K562 (cell line): ENCODE measurements around the gene PCBP2. TPM values are rescaled to one million over a fixed set of nuclear protein-coding genes. Genes with fewer than 3 reads are reported as not detected.

Experiments used
- ATAC-seq: fragments of 200-7000 bp; cut with Tn5 transposase; 3 replicates; pipeline ENCODE4 v1.9.1; 2020; ENCODE audit warnings: moderate library complexity
- BruUV-seq: library from RNA; stranded (reverse); fragments of 400-500 nt; replicated peaks from 2 replicates; lab custom pipeline; 2021; lab: Mats Ljungman, UMichigan
- CTCF ChIA-PET: fragments of 300-600 bp; formaldehyde crosslinking; extraction: SDS; loops from one replicate; lab custom pipeline; 2021; ENCODE audit warnings: low intra/inter-chr PET ratio; lab: Yijun Ruan, JAX
- POLR2A ChIA-PET: fragments of 300-600, 350-650 bp; sonication (Branson Sonifier 250); formaldehyde crosslinking; extraction: SDS; loops from one replicate; lab custom pipeline; 2021; ENCODE audit warnings: antibody characterized with exemption, inconsistent platforms; lab: Yijun Ruan, JAX
- DNase-seq, 4 experiments: peaks; one replicate each; pipeline versions ENCODE4 v3.0.0 to v3.0.0-alpha.2; 2011 to 2018; ENCODE audit warnings: low spot score in 3 of 4, mixed read lengths in 3 of 4; ENCODE audit errors: extremely low read depth in 1 of 4
- FAIRE-seq: peaks from 2 replicates; lab custom pipeline; 2011; peaks lifted over from hg19 to GRCh38; lab: Jason Lieb, UNC
- H2AFZ ChIP-seq: 2 replicates; pipeline ENCODE4 v1.6.0; 2011; ENCODE audit warnings: low read depth, low read length, control low read depth, inconsistent platforms
- H3K27ac ChIP-seq: fragments of 200-600 bp; 3 replicates; pipeline ENCODE4 v1.8.0; 2011; ENCODE audit warnings: low read depth, mild to moderate bottlenecking, control low read depth, inconsistent platforms, low read length, moderate library complexity, mixed read lengths; ENCODE audit errors: extremely low read depth
- H3K27me3 ChIP-seq, 2 experiments: fragments of 300-600 bp in 1 of 2; 2 replicates in 1 of 2; 3 replicates in 1 of 2; pipeline versions ENCODE4 v1.6.0 to v1.8.0; 2011; ENCODE audit warnings: inconsistent platforms in 2 of 2, low read length in 2 of 2, mild to moderate bottlenecking in 1 of 2, mixed read lengths in 1 of 2, moderate library complexity in 1 of 2; ENCODE audit not compliant: control insufficient read depth in 2 of 2, insufficient read depth in 2 of 2
- H3K36me3 ChIP-seq: fragments of 300-600 bp; 3 replicates; pipeline ENCODE4 v1.8.0; 2011; ENCODE audit warnings: mild to moderate bottlenecking, low read length, inconsistent platforms; ENCODE audit not compliant: control insufficient read depth, insufficient read depth
- H3K4me1 ChIP-seq, 2 experiments: fragments of 200-600 bp in 1 of 2; replicated peaks in 1 of 2; 2 replicates in 1 of 2; 3 replicates in 1 of 2; pipeline versions ENCODE4 v1.5.1 to v1.8.0; 2011; ENCODE audit warnings: inconsistent platforms in 2 of 2, low read length in 2 of 2, mild to moderate bottlenecking in 1 of 2, mixed read lengths in 1 of 2, moderate library complexity in 1 of 2; ENCODE audit not compliant: control insufficient read depth in 2 of 2, insufficient read depth in 2 of 2
- H3K4me2 ChIP-seq: 2 replicates; pipeline ENCODE4 v1.6.1; 2011; ENCODE audit warnings: low read length, control low read depth, inconsistent platforms, mixed read lengths; ENCODE audit not compliant: insufficient read depth
- H3K4me3 ChIP-seq: fragments of 200-600 bp; sonication (generic), shearing (Covaris generic); 2 replicates; pipeline ENCODE4 v1.5.1; 2016; ENCODE audit warnings: control low read depth, inconsistent platforms
- H3K79me2 ChIP-seq: fragments of 200-600 bp; 3 replicates; pipeline ENCODE4 v1.8.0; 2011; ENCODE audit warnings: low read length, inconsistent platforms; ENCODE audit not compliant: control insufficient read depth, insufficient read depth
- H3K9ac ChIP-seq, 2 experiments: 2 replicates each; pipeline versions ENCODE4 v1.6.0 to v1.6.1; 2011; ENCODE audit warnings: low read depth in 2 of 2, low read length in 2 of 2, control low read depth in 1 of 2, inconsistent platforms in 1 of 2, mild to moderate bottlenecking in 1 of 2, mixed read lengths in 1 of 2; ENCODE audit not compliant: insufficient read depth in 1 of 2
- H3K9me1 ChIP-seq: one replicate; pipeline ENCODE4 v1.6.0; 2011; ENCODE audit warnings: inconsistent platforms, mild to moderate bottlenecking, low read length, moderate library complexity; ENCODE audit not compliant: control insufficient read depth, insufficient read depth
- H3K9me3 ChIP-seq: replicated peaks from 2 replicates; pipeline ENCODE4 v1.5.1; 2011; ENCODE audit warnings: low read depth, low read length, inconsistent platforms; ENCODE audit not compliant: control insufficient read depth, insufficient read depth
- H4K20me1 ChIP-seq: replicated peaks from 2 replicates; pipeline ENCODE4 v1.6.1; 2011; ENCODE audit warnings: low read length, inconsistent platforms, mixed read lengths; ENCODE audit not compliant: control insufficient read depth, insufficient read depth
- DACH1 ChIP-seq: fragments of 450-650 bp; IDR thresholded peaks from 2 replicates; pipeline ENCODE4 v1.6.1; 2018; ENCODE audit not compliant: partially characterized antibody
- HMGN3 ChIP-seq: IDR thresholded peaks from 2 replicates; pipeline ENCODE4 v1.6.1; 2011; ENCODE audit warnings: borderline replicate concordance, low read depth, mild to moderate bottlenecking, mixed read lengths, low read length; ENCODE audit not compliant: insufficient read length; ENCODE audit errors: extremely low read depth
- MAFK ChIP-seq: IDR thresholded peaks from 2 replicates; pipeline ENCODE4 v1.6.1; 2011; ENCODE audit warnings: low read length, improper control_type of control experiment
- PHB ChIP-seq: fragments of 250-450 bp; sonication (Bioruptor Pico); IDR thresholded peaks from 2 replicates; pipeline ENCODE4 v1.5.0; 2021
- ZNF23 ChIP-seq: fragments of 250-450 bp; sonication (Bioruptor Pico); IDR thresholded peaks from 2 replicates; pipeline ENCODE4 v1.4.0; 2020; ENCODE audit warnings: mild to moderate bottlenecking
- ZNF384 ChIP-seq: IDR thresholded peaks from 2 replicates; pipeline ENCODE4 v1.6.1; 2012; ENCODE audit warnings: low read depth, low read length, improper control_type of control experiment
- WGBS: fragments of 100-300 bp; shearing (Covaris generic); methylation state at CpG from one replicate; pipeline ENCODE4 v1.1.6; 2016; ENCODE audit warnings: low coverage, mixed read lengths; ENCODE audit not compliant: insufficient coverage; ENCODE audit errors: missing lambda C conversion rate; 5-methylcytosine and 5-hydroxymethylcytosine counted together
- in situ Hi-C: fragments of 300-500 bp; cut with MboI; formaldehyde crosslinking; loops from 4 replicates; pipeline ENCODE4 v1.15.0; 2018; ENCODE audit warnings: inconsistent platforms, mixed read lengths
- intact Hi-C: fragments of 100-400 bp; cut with micrococcal nuclease; formaldehyde crosslinking; loops from 2 replicates; pipeline ENCODE4 v1.14.2; 2022
- polyA plus RNA-seq, 8 experiments: library from polyadenylated mRNA; depleted of rRNA in 4 of 8; stranded (reverse) in 5 of 8; unstranded in 3 of 8; fragments of >200 nt; fragmentation: Nextera tagmentation in 2 of 8; fragmentation: Illumina TruSeq in 1 of 8; extraction: Ambion mirVana in 2 of 8; extraction: Trizol in 1 of 8; gene quantifications; 2 replicates each; pipeline versions ENCODE4 v1.2.1 to v1.2.3, GENCODE V29; 2011 to 2014; ENCODE audit warnings: inconsistent platforms in 1 of 8, missing spikeins in 1 of 8
- total RNA-seq, 7 experiments: library from RNA; depleted of rRNA in 6 of 7; stranded (reverse); fragments of >200 nt in 6 of 7; fragmentation: Illumina TruSeq in 2 of 7; extraction: Trizol in 2 of 7; gene quantifications; 2 replicates each; pipeline versions ENCODE4 v1.2.1 to v1.2.3, GENCODE V29; 2011 to 2021; ENCODE audit warnings: low replicate concordance in 1 of 7
- TF ChIP-seq, protein P1 (sequence below), 2 experiments: fragments of 450-650 bp in 1 of 2; IDR thresholded peaks; 2 replicates each; pipeline ENCODE4 v1.6.1; 2011 to 2017; ENCODE audit warnings: low read depth in 2 of 2, antibody characterized with exemption in 1 of 2, borderline replicate concordance in 1 of 2, low read length in 1 of 2, mild to moderate bottlenecking in 1 of 2, mixed read lengths in 1 of 2; ENCODE audit not compliant: control insufficient read depth in 1 of 2
- TF ChIP-seq, protein P2 (sequence below): fragments of 250-450 bp; sonication (Bioruptor Pico); IDR thresholded peaks from 2 replicates; pipeline ENCODE4 v1.8.0; 2022; ENCODE audit warnings: inconsistent platforms
- TF ChIP-seq, protein P3 (sequence below): fragments of 450-650 bp; formaldehyde crosslinking; IDR thresholded peaks from 2 replicates; pipeline ENCODE4 v1.4.0; 2020; ENCODE audit warnings: mild to moderate bottlenecking, moderate library complexity
- TF ChIP-seq, protein P4 (sequence below): fragments of 450-650 bp; IDR thresholded peaks from 2 replicates; pipeline ENCODE4 v1.7.1; 2018; ENCODE audit warnings: mild to moderate bottlenecking, low read depth; ENCODE audit not compliant: partially characterized antibody

Gene PCBP2
- total and polyA plus RNA-seq, 9 of the 15 experiments (the other 6 are each of a cell fraction or from before 2014, with no cell fraction given): 137 to 831 (median 328) TPM

DNA sequence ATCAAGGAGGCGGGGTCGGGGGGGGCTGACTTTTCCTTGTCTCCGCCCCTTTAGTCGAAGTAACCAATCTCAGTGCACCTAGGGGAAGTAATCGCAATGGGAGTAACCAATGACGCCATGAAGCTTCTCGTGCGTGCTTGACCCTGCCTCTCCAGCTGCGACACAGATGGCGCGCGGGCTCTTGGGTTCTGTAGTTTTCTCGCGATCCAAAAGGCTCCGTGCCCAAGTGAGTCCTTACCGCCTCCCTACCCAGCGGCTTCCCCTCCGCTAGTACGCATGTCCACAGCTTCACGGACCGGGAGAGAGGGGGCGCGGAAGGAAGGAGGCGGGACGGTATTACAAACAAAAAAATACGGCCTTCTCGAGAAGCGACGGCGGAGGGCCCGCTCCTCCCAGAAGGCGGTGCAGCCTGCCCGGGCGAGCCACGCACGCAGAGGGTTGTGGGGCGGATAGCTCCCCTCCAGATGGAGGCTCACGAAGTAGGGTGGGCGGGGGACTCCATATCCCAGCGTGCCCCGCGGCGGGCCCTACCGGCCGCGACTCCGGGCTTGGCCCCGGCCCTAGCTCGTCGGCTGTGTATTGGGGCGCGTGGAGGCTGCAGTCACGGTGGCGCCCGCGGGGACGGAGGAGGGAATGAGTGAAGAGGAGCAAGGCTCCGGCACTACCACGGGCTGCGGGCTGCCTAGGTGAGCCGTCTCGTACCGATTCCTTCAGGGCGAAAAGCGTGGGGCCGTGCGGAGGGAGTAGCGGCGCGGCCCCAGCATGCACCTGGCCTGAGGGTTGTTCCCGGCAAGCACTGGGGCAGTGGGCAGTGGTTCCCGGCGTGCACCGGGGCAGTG, 49.1 kb downstream of the PCBP2 start, which contains the start of gene TARBP2:
Gene TARBP2, plus strand, starts transcription at position 508 of the 839 bp plus-strand sequence. Its CDS starts 126 bp downstream, at position 634.
- no TSS peak for BruUV-seq
- peaks cover 27% of the 10 kb centered on the region for H3K79me2 ChIP-seq
- FAIRE-seq: peak; percentile 100
- H3K9me3 ChIP-seq: no peaks in the 10 kb centered on the region
- H3K27ac ChIP-seq: peak within 1 kb of the TSS; percentile 97
- no peaks in the 10 kb centered on the region for H3K27me3 ChIP-seq
- H4K20me1 ChIP-seq: no peaks in the 10 kb centered on the region
- H2AFZ ChIP-seq: peak within 1 kb of the TSS; percentile 99
- peak within 1 kb of the TSS; percentile 100 for H3K4me2 ChIP-seq
- peaks cover 29% of the 10 kb centered on the region; the same call in 2 of the 3 replicates for H3K36me3 ChIP-seq
- peak; percentile 85 to 98 (median 88) for DNase-seq
- POLR2A ChIA-PET: interaction anchor here (0.6 to 2.7 kb wide), 44 partner anchors 10 to 422 kb away, joined by 3 to 24 read pairs (median 4); partner anchors contain the start of genes AAAS, PFDN5, SP1 and SPRYD3
- intact Hi-C loops: loop anchor here (1.0 to 10.0 kb wide), 2 partner anchors 176 to 436 kb away; no protein-coding TSS in a partner anchor
- H3K9me1 ChIP-seq: no peaks in the 10 kb centered on the region
- CTCF ChIA-PET: interaction anchor here (1.4 kb wide), 1 partner anchor 176 kb away, joined by 3 read pairs; no protein-coding TSS in a partner anchor
- H3K9ac ChIP-seq: peak within 1 kb of the TSS; percentile 97 to 99
- in situ Hi-C loops: loop anchor here (10.0 kb wide), 1 partner anchor 176 kb away; the partner anchor contains the start of gene AAAS
- under 1% methylated on average over 65 of the region's 74 CpGs for WGBS
- ATAC-seq: peak; percentile 86
- peaks cover 33 to 47% of the 10 kb centered on the region in 2 experiments; a peak in 4 of 5 replicates for H3K4me1 ChIP-seq
- peak within 1 kb of the TSS; percentile 79 for H3K4me3 ChIP-seq
- TF ChIP-seq DACH1: peak; percentile 22
- TF ChIP-seq MAFK: no peak
- no peak for TF ChIP-seq ZNF384
- TF ChIP-seq, protein P1, sequence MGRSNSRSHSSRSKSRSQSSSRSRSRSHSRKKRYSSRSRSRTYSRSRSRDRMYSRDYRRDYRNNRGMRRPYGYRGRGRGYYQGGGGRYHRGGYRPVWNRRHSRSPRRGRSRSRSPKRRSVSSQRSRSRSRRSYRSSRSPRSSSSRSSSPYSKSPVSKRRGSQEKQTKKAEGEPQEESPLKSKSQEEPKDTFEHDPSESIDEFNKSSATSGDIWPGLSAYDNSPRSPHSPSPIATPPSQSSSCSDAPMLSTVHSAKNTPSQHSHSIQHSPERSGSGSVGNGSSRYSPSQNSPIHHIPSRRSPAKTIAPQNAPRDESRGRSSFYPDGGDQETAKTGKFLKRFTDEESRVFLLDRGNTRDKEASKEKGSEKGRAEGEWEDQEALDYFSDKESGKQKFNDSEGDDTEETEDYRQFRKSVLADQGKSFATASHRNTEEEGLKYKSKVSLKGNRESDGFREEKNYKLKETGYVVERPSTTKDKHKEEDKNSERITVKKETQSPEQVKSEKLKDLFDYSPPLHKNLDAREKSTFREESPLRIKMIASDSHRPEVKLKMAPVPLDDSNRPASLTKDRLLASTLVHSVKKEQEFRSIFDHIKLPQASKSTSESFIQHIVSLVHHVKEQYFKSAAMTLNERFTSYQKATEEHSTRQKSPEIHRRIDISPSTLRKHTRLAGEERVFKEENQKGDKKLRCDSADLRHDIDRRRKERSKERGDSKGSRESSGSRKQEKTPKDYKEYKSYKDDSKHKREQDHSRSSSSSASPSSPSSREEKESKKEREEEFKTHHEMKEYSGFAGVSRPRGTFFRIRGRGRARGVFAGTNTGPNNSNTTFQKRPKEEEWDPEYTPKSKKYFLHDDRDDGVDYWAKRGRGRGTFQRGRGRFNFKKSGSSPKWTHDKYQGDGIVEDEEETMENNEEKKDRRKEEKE (IDR thresholded peaks at IDR 0.05; ENCODE audit: borderline replicate concordance in 1 of 2, control insufficient read depth in 1 of 2, low read depth in 2 of 2, low read length in 1 of 2): no peak
- TF ChIP-seq, protein P2, sequence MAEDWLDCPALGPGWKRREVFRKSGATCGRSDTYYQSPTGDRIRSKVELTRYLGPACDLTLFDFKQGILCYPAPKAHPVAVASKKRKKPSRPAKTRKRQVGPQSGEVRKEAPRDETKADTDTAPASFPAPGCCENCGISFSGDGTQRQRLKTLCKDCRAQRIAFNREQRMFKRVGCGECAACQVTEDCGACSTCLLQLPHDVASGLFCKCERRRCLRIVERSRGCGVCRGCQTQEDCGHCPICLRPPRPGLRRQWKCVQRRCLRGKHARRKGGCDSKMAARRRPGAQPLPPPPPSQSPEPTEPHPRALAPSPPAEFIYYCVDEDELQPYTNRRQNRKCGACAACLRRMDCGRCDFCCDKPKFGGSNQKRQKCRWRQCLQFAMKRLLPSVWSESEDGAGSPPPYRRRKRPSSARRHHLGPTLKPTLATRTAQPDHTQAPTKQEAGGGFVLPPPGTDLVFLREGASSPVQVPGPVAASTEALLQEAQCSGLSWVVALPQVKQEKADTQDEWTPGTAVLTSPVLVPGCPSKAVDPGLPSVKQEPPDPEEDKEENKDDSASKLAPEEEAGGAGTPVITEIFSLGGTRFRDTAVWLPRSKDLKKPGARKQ: no peak
- TF ChIP-seq PHB (CRISPR knock-in tag): no peak
- TF ChIP-seq, protein P3, sequence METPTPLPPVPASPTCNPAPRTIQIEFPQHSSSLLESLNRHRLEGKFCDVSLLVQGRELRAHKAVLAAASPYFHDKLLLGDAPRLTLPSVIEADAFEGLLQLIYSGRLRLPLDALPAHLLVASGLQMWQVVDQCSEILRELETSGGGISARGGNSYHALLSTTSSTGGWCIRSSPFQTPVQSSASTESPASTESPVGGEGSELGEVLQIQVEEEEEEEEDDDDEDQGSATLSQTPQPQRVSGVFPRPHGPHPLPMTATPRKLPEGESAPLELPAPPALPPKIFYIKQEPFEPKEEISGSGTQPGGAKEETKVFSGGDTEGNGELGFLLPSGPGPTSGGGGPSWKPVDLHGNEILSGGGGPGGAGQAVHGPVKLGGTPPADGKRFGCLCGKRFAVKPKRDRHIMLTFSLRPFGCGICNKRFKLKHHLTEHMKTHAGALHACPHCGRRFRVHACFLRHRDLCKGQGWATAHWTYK (CRISPR knock-in tag): peak; percentile 100
- peak; percentile 71 for TF ChIP-seq HMGN3
- peak; percentile 50; the same call in 1 of the 2 replicates for TF ChIP-seq ZNF23 (CRISPR knock-in tag)
- TF ChIP-seq, protein P4, sequence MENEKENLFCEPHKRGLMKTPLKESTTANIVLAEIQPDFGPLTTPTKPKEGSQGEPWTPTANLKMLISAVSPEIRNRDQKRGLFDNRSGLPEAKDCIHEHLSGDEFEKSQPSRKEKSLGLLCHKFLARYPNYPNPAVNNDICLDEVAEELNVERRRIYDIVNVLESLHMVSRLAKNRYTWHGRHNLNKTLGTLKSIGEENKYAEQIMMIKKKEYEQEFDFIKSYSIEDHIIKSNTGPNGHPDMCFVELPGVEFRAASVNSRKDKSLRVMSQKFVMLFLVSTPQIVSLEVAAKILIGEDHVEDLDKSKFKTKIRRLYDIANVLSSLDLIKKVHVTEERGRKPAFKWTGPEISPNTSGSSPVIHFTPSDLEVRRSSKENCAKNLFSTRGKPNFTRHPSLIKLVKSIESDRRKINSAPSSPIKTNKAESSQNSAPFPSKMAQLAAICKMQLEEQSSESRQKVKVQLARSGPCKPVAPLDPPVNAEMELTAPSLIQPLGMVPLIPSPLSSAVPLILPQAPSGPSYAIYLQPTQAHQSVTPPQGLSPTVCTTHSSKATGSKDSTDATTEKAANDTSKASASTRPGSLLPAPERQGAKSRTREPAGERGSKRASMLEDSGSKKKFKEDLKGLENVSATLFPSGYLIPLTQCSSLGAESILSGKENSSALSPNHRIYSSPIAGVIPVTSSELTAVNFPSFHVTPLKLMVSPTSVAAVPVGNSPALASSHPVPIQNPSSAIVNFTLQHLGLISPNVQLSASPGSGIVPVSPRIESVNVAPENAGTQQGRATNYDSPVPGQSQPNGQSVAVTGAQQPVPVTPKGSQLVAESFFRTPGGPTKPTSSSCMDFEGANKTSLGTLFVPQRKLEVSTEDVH: peak; percentile 14
